ELF-1 (cell line): ENCODE measurements around the gene UTP25.
A peak's percentile ranks its signal among the peaks of the same experiment; 100 is the strongest.

Experiments used
- DNase-seq: peaks from one replicate; pipeline ENCODE4 v3.0.0-alpha.2; 2016; ENCODE audit warnings: low read depth, low spot score

UTP25 gene

DNA sequence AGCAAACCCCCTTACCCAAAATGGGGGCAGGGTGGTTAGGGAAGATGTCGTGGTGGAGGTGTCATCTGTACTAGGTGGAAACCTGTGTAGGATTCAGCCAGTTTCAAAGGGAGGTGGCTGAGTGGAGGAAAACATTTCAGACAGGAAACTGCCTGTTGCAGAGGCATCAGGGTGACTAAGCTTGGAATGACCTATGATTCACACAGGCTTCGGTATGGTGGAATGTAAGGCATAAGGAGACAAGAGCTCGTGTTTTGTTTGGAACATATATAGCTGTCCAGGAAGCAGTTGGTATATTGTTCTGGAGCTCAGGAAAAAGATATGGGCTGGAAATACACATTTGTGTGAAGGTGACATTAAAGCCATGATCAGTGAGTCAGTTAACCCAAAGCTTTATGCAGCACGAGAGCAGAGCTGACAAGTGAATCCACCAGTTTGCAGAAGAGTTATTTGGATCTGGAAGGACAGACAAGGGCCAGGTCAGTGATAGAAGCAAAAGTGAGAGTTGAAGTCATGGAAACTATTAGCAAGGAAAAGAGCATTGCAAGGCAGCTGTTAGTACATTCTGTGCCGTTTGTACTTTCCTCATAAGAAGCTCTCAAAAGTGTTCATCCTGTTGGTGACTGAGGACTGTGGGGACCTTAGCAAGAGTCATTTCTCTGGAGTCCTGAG lies 12.2 kb downstream of the UTP25 start:
- peak; percentile 9 for DNase-seq

DNA sequence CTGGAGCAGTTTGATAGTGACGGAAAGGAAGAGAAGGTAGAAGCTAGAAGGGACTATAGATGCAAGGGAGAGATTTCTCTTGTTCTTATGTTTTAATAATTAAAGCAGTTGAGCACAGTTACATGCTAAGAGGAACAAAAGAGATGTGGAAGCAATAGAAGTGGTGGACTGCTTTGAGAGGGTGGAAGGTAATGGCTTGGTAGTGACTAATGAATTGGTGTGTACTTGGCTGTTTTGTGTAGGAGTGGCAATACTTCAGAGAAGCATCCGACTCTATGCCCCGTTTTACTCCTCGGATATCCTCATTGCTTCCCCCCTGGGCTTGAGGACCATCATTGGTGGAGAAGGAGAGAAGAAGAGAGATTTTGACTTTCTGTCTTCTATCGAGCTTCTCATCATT lies 12.8 kb downstream of the UTP25 start:
- no peak for DNase-seq

DNA sequence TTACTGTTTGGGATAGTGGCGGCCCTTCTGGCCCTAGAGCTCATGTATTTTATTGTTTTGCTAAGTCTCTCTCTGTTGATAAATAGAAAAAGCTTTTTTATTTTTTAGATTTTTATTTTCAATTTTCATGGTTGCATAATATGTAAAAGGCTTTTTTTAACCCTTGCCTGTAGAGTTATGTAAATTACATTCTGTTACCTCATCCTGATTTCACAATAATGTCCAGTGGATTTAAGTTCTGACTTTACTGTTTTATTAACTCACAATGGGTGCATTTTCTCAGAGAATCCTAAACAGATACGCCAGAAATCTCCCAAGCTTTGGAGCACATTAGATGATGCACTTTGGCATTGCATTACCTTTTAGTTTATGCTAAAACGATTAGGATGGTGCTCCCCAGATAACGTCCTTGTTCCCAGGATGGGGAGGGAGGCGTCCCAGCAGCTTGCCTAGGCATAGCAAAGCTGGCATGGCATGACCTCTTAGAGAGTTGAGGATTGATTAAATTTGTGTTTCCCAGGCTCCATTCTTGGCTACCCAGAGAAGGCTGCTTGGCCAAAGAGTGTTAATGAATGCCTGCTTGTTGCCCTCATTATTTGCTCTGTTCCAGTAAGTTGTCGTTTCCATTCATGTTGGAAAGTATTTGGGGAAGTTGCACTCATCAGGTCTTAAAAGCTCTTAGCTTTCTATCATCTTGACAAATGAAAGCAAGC lies 17.1 kb downstream of the UTP25 start:
- no peak for DNase-seq

DNA sequence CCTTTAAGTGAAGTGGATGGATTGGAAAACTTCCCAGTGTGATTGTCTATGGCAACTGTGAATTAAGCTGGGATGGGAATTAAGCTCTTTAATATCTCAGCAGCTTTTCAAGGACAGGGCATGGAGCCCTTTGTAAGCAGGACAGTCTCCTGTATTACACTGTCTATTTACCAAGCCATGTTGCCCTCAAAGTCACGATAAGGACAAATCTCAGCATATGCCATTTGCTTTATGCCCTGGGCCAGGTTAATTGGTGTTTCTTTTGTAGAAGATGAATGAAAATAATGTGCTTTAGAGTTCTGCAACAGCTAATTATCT lies 17.6 kb downstream of the UTP25 start:
- DNase-seq: no peak

DNA sequence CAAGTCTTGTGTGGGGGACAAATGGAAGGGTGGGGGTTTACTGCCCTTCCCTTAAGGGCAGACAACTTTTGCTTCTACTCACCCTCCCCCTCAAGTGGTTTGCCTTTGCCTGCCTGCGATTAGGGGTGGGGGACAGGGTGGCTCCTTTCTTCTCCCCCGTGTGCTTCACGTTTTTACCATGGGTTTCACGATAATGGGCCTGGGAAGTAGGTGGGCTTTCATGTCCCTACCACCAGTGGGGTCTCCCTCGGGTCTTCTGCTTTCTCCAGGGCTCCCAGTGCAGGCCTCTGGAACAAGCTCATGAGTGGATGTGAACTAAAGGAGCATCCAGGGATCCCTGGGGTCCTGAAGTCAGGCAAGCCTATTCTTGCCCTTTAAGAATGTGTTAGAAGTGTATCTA lies 21.6 kb downstream of the UTP25 start:
- DNase-seq: no peak

DNA sequence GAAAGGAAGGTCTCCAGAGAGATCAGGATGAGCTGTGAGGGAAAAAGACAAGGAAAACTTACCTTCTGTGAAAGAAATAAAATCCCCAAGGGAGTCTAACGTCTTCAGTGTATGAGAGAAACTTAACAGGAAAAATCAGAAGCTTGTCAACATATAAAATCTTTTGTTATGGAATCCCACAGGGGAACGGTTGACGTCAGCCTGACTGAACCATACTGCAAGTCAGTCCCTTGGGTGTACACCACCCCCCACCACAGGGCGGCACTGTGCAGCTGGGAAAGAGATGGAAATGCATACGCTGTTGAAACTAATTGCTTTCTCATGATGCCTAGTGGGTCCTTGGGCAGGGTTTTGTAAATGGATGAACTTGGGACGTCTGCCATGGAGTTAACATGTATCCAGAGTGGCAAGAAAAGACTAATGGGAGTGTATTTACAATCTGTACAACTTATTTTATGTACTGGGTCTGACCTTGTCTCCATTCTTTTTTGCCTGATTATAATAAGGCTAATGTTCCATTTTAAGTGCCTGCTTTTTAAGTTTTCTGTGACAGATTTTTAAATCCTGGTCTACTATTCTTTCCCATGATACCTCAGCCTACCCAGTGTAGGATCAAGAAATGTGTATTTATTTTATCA lies 22.7 kb downstream of the UTP25 start:
- DNase-seq: peak; percentile 49

DNA sequence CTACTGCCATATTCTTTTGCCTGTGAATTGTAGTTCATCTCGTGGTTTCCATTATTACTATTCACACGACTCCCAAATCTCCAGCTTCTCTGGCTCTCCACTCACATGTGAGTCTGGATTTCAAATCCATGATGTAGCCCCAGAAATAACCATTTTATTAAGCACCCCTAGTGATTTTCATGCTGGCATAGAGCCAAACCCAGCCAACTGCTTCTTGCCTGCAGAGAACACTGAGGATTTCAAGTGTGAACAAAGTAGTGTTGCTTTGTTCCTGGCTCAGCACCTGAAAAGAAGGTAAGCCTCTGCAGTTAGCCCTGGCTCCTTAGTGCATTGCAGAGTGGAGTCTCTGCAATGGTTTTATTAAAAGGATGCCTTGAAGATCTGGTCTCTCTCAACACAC lies 25.9 kb downstream of the UTP25 start:
- no peak for DNase-seq

DNA sequence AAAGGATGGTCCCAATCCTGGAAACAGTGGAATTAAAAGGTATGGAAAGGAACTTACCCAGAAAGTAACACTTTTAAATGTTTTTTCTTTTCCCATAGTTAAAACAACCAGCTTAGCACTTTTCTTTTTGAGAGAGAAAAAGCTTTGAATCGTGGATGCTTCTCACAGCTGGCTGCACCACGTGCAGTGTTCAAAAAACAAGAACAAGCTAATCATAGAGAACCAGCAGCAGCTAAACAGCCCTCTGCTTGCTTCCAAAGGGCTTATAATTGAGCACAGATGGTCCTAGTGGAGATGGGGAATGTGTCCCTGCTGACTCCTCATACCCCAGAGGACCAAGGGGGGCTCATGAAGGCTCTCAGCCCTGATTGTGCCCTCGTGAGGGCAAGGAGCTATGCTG lies 26.4 kb downstream of the UTP25 start:
- no peak for DNase-seq

DNA sequence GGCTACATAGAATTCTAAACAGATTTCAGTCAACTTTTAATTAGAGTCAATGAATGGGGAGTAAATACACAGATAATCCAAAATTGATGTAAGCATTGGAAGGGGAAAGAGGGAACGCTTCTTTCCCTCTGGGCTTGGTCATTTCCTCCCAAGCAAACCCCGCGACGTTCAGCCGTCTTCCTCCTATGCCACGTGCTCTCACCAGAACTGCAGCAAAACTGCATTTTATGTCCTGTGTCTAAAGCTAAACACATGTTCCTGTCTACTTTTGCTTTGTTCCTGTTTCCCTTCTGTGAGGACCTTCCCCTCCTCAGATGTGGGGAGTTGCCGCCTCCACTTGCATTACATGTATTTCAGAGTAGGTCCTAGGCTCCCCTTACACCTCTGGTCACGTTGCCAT lies 27.2 kb downstream of the UTP25 start:
- no peak for DNase-seq

DNA sequence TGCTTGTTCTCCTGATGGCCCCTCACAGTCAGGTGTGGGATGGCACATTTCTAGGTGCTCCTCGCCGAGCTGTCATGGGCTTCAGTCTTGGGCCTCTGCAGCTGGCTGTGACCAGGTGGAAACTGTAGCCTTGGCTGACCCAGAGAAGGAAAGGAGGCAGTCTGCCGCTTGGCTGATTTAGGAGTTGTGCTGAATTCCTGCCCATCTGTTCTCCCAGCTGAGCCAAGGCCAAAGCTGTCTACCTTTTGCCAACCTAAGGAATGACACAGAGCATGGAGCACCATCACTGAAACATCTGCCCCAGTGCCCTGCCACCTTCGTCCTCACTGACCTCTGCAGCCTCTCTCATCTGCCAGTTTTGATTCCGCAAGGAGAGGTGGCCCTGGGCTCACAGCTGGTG lies 27.9 kb downstream of the UTP25 start:
- no peak for DNase-seq

DNA sequence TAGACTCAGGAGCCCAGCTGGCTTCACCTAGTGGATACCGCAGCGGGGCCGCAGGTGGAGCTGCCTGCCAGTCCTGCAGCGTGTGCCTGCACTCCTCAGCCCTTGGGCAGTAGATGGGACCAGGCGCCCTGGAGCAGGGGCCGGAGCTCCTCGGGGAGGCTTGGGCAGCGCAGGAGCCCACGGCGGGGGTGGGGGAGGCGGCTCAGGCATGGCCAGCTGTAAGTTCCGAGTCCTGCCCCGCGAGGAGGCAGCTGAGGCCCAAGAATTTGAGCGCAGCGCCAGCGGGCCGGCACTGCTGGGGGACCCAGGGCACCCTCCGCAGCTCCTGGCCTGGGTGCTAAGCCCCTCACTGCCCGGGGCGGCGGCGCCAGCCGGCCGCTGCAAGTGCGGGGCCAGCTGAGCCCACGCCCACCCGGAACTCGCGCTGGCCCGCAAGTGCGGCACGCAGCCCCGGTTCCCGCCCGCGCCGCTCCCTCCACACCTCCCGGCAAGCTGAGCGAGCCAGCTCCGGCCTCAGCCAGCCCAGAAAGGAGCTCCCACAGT lies 30.9 kb downstream of the UTP25 start:
- DNase-seq: no peak

DNA sequence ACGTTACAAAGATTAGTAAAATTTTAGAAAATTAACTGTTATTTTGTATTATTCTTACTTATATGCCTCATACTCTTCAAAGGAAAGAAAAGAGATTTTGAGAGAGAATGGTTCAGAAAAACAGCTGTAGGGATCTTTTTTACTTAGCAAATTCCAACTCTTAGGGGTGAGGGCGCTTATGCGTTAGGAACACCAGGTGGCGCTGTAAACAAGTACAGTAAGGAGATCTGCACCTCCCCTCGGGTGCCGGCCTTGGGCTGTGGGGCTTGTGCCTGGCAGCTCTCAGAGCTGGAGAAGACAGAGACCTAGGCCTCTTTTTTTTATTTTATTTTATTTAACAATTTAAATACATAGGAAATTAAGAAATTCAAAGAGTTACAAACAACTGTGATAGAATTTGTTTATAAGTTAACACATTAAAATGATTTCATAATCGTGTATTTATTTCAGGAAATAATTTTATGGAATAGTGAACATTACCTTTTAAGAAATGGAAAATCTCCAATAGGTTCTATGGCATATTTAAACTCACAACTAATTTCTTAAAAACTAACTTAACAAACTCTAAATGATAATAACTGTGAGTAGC lies 32.6 kb downstream of the UTP25 start:
- DNase-seq: peak; percentile 73

DNA sequence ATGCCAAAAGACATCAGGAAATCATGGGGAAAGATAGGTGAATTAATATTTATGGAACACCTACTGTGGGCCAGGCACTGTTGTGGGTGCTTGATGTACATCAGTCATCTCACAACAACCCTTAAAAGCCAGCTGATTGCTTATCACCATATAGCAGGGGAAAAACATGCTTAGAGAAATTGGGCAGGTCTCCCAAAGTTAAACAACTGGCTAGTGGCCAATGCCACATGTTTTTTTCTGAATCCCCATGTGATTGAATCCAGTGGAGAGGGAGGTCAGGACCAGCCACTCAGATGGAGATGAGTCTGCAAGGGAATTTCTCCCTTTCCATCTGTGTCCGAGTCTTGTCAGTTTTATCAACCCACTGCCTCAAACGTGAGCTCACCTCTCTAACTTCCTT lies 33.5 kb downstream of the UTP25 start:
- DNase-seq: no peak

DNA sequence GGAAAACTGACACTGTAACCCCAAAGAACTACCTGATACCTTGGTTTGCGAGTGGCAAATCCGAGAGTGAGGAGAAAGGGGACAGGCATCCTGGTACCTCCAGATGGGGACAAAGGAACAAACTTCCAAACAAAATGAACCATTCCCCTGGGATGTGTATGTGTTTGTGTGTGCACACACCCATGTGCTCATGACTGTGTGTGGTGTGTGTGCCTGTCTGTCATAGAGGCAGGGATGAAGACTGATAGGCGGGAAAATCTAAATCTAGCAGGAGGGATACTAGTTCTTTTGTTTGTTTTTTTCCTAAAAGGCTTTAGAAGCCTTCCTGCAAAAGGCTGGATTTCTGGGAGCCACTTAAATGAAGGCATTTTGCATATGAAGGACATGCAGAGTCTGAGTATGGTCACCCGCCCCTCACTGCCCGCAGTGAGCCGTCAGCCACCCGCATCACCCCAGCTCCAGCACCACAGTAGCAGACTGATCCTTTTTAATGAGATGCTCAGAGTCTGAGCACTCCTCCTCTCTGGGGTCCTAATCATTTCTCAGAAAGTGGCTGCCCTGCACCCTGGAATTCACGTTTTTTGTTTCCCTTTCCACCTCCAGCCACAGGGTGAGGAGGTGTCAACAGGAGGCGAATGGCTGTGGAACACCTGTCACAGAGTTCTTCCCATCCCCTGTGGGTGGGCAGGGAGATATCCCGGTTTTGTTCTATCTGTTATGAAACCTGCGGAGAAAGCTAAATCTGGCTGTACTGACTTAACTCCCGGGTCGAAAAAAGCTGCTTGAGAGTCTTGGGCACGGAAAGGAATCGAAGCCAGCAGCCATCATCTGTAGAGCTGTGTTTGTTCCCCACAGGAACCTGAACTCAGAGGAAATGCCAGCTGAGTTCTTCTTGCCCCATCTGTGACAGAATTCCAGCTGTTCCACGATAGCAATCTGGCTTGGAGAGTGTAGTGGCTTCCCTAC lies 34.9 kb downstream of the UTP25 start:
- DNase-seq: no peak

DNA sequence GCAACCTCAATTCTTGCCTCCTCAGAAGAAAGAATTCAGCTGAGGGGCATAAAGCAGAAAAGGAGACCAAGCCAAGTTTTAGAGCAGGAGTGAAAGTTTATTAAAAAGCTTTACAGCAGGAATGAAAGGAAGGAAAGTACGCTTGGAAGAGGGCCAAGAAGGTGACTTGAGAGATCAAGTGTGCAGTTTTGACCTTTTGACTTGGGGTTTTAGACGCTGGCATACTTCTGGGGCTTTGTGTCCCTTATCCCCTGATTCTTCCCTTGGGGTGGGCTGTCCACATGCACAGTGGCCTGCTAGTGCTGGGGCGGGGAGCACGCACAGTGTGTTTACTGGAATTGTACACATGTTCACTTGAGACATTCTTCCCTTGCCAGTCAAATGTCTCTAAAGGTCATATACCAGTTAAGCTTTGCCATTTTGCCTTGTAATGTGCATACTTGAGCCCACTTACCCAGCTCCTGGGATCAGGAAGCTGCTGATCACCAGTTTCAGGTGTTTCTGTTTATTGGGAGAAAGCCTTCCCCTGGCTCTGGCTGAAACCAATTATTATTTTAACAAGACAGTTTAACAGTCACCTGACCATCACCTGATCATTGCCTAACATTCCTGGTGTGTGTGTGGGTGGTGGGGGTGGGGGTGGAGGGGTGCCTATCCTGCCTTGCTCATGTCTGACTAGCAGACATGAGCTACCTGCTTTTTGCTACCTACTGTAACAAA lies 36.2 kb downstream of the UTP25 start:
- no peak for DNase-seq

DNA sequence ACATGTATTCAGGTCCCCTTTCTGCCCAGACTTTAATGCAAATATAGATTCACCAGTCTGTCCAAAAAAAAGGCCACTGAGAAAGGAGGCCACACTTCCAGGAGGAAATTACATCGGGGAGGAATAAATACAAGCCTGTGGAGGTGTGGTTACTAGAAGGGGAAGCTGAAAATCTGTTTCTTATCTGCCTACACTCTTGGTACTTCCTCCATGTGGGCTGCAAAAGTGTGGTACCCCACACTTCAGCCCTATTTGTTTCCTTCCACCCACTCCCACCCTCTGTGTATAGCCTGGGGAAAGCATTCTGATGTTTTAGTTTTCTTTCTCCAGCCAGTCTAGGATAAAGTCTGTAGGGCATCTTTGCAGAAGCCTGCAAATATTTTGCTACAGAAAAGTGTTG lies 38.4 kb downstream of the UTP25 start:
- no peak for DNase-seq

DNA sequence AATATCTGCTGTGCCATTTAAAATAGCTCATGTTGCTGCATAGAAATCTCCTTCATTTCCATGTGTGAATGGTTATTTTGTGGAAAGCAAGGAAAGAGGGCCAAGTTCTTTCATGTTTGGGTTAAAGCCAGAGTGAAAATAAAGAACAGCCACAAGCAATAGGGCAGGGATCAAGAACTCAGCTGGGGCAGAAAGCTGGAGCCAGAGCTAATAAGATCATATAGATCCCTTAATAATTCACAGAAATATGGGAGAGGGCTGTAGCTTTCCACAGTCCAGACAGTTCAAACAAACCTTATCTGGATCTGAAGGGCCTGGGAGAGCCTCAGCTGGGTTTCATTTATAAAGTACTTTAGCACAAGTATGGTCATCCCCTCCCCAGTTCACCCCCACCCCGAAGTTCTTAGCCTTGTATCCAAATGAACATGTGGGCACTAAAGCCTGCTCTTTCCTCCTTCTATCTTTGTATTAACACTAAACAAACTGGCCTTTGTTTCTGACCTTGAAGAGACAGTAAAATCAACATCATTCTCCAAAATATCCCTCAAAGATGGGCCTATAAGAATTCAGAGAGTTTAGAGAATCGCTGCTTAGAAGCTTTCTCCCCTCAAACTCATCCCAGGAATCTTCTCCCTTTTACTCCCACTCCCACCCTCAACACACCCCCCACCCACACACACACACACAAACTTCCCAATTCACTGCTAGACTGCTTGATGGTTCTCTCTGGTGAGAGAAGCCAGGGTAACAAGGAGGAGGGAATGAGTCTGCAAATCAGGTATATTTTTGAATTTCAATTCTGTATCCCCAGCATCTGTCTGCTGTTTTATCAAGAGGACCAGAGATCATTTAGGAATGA lies 41.7 kb downstream of the UTP25 start:
- no peak for DNase-seq

DNA sequence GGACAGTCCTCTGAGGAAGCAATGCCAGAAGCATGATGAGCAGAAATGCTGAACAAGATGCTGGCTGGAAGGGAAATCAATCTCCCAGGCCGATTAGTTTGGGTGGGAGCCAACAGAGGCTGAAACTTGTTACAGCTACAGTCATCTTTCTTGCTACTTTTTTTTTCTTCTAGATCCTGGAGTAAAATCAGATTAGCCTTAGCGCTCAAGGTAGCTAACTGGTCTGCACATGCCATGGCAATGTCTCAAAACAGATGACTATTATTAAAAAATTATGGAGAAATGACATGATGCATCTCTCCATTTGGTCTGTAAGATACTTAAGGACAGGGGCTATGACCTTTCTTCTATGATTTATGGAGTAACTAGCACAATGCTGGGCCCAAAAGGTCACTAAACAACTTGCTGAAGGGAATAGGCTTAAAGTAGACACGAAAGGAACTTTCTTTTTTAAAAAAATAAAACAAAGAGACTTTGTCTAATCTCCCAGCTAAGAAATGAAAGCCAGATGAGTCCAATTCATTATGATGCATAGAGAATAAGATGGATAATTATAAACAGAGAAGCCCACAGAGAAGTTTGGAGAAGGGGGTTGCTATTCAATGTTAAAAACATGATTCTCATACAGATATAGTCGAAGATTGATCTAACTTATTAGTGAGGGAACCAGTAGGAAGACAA lies 42.5 kb downstream of the UTP25 start:
- no peak for DNase-seq

DNA sequence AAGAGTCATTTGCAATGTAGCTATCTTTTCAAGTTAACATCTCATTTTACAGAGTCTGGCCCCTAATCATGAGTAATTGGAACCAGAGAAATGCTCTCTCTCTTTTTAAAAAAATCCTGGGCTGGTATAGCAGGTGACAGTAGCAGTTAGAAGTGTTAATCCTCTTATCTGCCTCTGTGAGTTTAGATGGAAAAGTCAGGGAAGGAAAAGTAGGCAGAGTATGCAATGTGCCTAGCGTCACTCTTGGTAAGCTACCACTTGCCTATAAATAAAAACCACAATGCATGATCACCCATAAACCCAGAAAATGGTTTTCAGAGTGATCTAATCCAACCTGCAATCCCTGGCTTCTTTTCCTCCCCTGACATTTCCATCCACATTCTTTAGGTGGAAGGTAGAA lies 43.2 kb downstream of the UTP25 start:
- no peak for DNase-seq
